GM21423 (cell line): ENCODE results near the gene PRKCH.

Experiments used
- ATAC-seq: cut with Tn5 transposase; IDR thresholded peaks from one replicate; pipeline ENCODE4 v1.9.1; 2021; ENCODE audit warnings: mild to moderate bottlenecking, moderate library complexity; ENCODE audit not compliant: unreplicated experiment

Gene PRKCH

DNA sequence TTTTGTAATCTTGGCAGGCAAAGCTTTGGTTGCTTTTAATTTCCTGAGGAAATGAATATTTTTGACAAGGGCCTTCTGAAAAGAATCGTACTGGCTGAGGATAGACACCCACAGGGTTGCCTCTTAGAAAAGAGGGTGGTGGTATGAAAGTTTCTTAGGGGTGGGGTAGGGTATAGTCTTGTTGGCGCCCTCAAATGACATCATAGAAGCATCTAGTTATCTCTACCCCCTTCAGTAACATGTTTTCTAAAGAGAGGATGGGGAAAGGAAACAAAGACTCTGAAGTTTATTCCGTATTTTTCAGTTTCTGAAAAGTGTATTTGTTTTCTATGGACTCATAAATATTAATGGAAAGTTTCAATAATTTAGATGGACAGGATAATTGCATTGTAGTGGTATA is 13.7 kb downstream of the PRKCH start:
- no peak for ATAC-seq

DNA sequence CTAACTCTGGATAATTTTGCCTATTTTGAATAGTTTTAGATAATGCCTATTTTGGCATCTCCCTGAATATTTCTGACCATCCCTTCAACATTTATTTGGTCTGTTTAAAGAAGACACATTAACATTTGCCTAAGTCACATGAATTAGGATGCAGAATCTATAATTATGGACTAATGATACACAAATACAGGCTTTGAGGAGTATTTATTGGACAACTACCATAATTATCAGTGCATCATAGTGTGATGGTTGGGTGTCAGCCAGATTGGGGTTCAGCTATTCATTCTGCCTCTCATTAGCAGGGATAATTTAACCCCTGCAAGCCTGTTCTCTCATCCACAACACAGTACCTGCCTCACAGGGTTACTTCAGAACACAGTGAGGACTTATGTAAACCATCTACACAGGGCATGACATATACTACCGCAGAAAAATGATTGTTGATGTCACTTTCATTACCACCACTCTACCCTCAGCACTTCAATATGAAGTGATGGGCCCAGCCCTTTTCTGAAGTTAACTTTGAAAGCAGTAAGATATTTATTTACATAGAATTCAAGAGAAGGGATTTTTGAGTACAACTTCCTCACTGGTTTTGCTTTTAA is 14.4 kb downstream of the PRKCH start:
- ATAC-seq = no peak

DNA sequence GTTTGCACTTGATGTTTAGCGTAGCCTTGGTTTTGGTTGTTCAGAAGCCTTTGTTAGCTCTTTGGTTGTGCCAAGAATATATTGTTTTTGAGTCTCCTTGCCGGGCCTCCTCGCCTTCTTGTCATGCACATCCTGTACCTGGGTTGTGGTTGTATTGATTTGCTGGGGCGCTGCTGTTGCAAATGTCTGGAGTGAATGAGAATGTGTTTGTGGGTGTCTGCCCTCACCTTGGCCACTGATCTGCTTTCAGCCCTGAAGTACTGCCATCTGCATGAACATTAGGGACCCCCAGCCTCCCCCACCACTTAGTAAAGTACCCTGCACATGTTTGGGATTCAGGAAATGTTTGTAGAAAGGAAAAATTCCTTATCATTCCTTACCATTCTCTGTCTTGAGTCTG is 16.5 kb downstream of the PRKCH start:
- ATAC-seq = no peak

DNA sequence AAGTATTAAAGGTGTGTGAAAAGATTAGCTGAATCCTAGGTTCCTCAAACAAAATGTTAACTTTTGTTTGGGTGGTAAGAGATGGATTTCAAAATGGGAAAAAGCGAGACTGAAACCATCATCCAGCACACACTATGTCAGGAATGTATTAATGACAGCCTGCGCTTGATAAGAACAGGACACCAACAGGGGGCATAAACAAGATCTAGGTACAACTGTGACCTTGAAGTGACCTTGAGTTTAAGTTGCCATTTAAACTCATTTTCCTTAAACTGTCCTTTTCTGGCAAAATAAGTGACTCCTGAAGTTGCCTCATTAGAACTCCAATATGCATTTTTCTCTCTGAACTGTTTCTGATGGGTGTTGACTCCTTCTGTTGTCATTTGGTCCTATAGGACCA is 17.1 kb downstream of the PRKCH start:
- no peak for ATAC-seq

DNA sequence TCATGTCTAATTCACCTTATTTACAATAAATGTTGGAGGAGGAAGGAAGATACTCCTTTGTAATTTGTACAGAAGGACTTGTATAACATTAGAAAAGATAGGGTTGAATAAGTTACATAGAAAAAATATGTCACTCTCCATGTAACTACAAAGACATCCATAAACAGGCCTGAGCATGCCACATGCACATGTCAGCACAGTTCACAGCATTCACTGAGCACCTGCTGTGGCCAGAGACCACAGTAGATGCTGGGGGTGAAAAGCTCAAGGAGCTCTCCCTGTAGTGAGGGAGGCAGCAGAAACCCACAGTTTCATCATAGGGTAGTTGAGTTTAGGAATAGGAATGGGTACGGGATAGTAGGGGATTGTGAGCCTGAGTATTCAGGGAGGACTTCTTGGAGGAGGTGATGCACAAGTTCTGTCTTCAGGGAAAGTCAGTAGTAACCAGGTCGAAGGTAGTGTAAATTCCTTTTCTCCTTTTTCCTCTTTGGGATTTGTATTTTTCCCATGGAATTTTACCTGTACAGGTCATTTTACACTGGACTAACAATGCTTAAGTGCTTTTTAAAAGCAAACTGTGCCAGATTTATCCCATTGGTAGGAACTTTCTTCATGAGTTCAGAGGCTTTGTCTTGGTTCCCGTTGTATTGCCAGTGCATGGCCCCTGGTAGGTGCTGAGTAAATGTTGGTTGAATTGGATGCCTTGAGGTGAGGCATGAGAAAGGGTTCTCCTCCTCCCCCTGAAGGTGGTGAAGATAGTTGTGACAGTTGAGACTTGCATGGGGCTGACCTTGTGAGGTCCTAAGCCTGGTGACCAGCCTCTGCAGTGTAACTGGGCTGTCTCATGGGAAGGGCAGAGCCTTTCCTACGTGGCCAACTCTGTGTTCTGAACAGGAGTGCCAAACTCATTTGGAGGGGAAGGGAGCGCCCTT is 20.2 kb downstream of the PRKCH start:
- ATAC-seq = no peak

DNA sequence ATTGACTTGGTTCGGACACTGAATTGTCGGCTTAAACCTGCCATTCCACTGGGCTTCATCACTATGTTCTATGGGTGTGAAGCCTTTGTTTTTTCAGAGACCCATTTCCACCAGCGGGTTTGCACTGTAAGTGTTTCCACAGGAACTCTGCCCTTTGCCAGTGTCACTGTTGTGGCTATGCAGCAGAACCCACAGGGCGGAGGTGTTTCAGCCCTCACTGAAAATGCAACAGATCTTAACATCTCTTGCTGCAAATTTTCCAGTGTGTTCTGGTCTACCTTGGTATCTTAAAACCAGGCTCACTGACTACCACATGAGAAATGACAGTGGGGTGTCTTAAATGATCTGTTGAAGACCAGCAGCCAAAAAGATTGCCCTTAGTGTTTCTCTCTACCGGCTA is 21.1 kb downstream of the PRKCH start:
- no peak for ATAC-seq

DNA sequence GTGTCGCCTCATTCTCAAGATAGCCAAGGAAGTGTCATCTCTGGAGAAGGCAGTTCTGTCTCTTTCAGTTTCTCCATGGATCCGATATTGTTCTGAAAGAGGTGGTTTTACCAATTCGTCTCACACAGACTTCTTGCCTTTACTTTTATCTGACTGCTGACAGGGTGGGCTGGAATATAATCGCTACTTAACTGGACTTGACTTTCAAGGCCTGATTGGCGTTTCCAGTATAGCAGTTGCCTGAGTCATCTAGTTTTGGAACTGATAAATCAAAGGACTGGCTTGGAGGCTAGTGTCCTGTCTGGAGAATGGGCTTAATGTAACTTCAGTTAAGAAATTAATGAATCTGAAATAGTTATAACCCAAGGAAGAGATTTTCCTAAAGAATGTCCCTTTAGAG is 21.6 kb downstream of the PRKCH start:
- ATAC-seq = no peak

DNA sequence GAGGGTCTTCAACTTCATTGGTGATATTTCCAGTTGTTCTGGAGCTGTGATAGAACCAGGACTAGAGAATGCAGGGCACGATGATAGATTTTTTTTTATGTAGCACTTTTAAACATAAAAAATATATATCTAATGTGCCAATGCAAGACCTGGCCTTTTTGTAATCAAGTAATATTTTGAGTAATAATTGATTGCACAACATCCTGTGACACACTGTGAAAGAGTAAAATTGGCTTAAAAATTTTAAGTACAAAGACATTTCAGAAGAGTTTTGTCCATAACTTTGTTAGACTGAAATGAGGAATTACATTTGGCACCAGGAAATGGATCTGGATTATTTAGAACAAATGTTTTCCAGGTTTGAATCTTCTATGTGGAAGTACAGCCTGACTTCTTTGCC is 22.1 kb downstream of the PRKCH start:
- ATAC-seq = no peak

DNA sequence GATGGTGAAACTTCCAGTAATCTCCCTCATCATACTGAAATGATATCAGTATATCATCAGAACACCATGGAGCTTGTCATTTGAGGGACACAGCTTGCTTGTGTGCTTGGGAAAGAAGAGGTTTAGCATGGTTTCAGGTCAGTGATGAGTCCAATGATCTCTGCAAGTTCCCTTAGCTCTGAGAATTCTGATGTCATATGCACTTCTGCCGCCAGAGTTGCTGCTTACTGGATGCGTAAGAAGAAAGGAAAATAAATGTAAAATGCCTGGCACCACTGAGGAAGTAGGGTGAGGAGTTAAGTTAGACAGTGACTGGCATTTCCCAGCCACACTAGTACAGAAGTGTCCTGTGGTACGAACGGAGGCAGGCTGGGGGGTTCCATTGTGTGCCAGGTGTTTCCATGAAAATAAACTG is 22.6 kb downstream of the PRKCH start:
- no peak for ATAC-seq

DNA sequence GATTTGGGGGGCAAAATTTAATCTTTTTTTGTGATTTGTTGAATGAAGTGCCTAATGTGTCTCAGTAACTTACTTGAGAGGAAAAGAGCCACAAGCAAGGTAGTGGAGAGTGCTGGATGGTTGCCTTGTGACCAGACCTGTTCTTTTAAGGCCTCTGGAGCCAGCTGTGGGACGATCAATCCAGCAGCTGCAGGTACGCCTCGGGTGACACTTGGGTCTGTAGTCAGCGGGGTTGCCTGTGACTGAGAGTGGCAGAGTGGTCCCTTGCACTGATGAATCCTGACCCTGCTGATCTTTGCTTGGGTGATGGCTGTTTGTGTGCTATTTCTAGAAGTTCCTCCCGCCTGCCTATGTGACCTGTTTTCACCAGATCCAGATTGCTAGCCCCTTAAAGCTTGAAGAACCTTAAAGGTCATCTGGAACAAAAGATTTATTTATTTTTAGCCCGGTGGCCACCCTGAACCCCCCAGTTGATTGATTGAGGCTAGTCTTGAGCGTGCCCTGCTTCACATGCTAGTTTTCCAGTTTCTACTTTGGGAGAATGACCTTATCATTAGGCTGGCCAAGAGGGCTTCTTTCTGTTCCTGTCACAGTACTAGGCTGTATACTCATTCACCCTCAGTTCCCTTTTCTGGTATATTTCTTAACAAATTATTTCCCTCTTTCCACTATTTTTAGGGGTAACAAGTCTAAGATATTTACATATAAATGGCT is 23.2 kb downstream of the PRKCH start:
- no peak for ATAC-seq

DNA sequence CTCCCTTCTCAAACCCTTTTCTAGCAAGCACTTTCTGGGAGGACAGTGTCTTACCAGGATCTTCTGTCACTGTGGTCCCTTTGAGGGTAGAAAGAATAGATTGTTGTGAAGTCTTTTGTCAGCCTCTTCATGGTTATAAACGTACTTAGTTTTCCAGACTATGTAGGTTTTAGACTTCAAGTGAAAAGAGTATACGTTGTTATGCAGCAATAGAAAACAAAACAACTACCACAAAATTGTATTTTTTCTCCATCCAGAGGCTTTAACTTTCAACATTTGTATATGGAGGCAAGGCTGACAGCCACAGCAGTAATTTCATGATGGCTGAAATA is 23.7 kb downstream of the PRKCH start:
- ATAC-seq = no peak

DNA sequence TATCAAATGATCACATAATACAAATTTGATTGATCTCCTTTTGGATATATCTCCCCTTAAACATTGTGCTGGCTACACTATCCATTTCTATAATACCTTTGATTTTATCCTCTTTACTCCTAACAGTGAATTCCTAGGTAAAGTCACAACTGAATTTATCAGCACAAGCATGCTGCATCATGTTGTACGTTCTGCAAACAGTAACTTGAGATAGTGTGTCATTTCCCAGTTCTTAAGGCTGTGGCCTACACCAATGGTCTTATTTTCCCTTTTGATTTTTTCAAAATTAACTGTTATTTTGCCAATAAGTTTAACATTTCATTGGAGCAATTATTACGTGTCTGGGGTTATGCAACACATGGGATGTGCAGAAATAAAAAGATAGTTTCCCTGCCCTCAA is 24.8 kb downstream of the PRKCH start:
- no peak for ATAC-seq

DNA sequence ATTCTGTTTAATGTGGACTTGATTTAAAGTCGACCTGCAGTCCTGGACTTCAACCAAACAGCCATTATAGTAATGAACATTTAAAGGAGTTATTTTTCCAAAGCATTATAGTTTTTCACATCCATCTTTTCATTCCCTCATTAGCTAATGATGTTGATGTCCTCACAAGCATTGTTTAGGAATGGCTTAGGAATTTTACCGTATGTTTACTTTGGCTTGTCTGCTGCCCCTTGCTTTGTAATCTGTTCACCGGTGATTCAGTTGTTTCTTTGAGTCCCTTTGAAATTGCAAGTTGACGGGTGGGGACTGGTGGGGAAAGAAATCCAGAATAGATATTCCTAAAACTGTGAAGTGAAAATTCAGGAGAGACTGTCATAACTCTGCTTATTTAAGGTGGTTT is 25.4 kb downstream of the PRKCH start:
- ATAC-seq = no peak

DNA sequence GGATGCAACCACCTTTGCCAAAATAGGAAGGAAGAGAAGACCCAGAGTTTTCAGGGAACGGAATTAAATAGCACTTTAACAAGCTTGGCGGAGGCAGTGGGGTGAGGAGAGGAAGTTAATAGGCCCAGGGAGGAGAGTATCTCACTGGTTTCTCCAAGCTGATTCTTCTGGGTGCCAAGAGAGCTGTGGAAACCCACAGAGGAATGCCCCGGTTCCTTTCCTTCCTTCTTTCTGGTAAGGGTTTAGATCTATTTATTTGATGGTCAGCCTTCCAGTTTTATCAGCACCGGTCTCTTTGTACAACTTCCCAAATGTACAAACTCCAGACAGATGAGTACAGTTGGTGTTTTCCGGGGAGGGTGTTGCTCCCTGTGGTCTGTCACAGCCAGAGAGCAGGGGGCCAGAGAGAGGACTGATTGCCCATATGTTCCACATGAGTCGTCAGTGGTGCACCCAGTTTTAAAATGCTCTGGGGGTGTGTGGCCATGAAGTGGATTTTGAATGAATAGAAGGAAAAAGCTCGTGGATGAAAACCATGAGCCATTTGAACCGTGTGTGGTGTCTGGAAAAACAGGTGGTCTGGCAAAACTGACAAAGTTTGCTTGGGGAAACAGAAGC is 26.6 kb downstream of the PRKCH start:
- ATAC-seq = no peak

DNA sequence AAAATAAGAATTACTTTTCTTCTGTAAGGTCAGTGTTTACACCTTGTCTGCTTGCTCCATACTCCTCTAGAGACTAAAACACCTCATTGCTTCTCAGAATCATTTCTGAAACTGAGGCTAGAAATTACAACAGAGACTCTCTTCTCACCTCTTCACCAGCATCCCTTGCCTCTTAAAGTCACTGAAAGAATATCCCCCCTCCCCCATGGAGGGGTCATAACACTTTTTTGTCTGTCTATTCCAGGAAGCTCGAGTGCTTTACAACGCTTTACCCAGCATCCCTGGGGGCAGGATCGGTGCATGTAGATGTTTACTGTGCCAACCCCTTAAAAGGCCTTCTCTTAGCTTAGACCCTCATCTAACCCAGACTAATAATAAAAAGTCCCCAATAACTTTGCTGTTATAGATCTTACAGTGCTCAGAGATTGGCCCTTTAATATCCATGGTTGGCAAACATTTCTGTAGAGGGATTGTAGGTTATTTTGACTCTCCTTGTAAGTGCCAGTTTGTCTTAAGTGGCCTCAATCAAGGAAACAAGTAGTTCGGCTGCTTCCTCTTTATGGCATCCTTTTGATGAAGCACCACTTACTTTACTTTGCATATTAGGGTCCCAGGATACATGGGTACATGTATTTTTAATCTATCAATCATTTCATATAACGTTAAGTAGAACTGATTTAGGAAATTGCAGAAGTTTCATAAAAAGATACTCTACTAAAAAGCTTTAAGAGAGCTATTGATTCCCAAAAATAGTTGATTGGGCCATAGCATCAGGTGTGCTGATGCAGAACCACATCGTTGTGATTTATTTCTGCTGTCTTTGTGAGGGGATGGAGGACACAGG is 29.3 kb downstream of the PRKCH start:
- ATAC-seq = no peak

DNA sequence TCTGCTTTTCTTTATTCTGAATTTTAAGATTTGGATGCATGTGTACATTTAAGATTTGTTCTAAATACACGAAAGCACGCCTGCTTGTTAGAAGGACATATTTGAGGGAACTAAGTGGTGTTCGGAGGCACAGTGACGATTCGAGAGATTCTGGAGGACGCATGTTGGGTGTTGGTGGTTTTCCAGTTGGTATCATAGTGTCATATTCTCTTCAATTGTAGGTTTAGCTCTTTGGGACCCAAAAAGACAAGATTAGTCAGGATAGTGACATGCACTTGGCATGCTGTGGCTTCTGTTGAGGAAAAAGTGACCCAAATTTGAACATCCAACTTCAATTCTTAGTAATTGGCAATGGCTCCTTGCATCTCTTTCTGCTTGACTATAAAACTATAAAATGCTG is 30.1 kb downstream of the PRKCH start:
- no peak for ATAC-seq

DNA sequence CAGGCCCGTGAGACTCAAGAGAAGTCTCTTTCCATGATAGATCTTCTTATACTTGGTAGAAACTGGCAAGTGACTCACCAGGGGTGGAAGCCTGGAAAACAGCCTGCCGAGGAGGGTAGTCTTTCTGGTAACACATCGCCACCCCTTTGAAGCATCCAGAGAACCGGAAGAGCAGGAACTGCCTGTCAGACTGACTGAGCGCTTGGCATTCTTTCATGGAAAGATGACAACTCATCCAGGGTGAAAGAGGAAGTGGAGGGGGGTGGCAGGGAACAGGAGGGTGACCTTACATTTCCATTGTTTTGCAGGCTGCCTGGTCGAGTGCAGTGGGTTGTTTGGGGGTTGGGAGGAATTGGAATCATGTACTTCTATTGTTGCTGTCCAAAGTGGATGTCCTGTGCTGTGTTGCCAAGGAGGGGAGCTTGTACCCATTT is 34.5 kb downstream of the PRKCH start:
- ATAC-seq = no peak

DNA sequence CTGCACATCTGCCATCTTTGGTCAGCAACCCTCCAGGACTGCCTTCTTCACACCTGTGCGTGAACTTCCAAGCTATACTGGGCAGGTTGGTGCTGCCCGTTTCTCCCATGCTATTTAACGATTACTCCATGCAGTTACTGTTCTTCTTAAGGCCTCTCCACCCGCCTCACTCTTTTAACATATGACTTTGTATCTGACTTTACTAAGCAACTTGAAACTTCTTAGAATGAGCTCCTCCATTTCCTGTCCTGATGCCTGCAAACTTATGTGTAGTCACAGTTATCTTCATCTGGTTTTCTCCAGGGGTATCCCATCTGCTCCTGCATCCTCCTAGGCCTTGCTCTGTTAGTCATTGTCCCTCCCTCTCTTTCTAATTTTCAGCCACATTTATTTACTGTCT is 35.7 kb downstream of the PRKCH start:
- ATAC-seq = no peak

DNA sequence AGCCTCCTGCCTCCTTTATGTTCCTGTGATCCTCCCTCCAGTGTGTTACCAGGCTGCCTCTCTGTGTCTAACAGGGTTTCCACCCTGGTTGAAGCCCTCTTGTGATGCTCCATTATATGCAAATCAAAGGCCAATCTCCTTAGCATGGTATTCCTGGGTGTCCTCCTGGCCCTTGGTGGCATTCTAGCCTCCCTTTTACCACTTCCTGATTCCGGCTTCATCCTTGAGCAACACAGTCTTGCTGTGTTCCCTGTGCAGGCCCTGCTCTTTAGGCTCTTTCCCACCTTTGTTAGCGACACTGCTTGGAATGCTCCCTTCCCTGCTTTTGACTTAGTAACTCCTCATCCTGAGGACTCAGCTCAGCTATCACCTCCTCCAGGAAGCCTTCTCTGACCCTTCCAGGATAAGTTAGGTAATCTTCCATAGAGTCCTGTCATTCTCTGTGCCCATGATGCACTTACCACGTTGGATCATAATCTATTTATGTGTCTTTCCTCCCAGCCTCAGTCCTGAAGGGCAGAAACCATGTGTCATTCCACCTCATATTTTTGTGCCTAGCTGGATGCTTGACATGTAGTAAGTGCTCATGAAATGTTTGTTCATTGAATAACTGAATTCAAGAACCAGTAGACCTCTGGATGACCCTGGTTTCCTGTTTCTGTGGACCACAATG is 37.3 kb downstream of the PRKCH start:
- ATAC-seq = no peak
